ENCODE results near the gene OSBPL9.

The OSBPL9 gene

DNA sequence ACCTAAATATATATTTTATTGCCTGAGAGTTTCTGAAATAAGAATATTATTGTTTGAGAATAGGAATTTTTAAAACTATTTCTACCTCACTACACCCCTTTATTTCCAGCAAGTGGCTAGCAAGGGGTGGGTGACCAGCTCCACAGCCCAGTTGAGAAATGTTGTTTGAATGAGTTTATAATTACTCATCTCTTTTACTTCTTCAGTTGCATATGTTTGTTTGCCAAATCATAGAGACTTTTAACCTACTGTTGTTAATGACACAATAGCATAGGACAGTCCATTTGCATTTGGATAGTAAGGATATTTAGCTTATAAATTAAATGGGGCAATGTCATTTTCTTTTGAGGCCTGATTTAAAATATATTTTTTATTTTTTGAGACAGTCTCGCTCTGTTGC, 133.8 kb downstream of the OSBPL9 start:
- Histone ChIP-seq H3K4me1 (ENCODE audit: insufficient read depth, low read length) (no peaks in the 10 kb centered on the region), H3K9ac (ENCODE audit: low read depth, low read length) (no peak overlapping the region), H3K4me3 (ENCODE audit: low read length) (no peak overlapping the region), H3K36me3 (ENCODE audit: insufficient read depth, low read depth, low read length) (peaks cover 32% of the 10 kb centered on the region), H3K27me3 (ENCODE audit: insufficient read depth, low read length) (no peaks in the 10 kb centered on the region), H3K27ac (ENCODE audit: low read length) (no peak overlapping the region), H3K9me3 (ENCODE audit: insufficient read depth, low read depth, low read length) (no peaks in the 10 kb centered on the region)

DNA sequence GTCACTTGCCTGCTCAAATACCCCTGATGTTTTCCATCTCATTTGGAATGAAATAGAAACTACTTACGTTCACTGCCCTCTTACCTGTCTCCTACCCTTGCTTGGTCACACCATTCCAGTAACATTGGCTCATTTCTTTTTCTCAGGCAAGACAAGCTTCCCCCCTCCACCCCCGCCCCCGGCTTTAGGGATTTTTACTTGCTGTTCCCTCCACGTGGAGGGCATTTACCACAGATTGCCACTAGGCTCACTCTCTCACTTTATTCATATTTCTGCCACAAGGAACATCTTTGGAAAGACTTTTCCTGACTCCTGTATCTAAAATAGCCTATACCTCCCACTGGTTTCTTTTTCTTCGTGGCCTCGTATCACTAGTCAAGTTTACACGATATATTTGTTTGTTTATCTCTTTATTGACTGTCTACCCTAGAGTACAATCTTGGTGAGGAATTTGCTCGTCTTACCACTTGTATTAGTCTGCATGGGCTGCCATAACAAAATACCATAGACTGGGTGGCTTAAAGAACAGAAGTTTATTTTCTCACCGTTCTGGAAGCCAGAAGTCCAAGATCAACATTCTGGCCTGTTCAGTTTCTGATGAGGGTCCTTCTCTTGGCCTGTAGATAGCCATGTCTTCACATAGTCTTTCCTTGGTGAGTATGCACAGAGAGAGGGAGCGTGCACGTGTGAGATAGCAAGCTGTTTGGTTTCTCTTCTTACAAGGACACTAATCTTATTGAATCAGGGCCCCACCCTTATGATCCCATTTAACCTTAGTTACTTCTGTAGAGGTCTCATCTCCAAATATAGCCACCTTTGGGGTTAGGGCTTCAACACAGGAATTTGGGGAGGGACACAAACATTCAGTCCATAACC, 135.4 kb downstream of the OSBPL9 start:
- Histone ChIP-seq H3K27me3 (ENCODE audit: insufficient read depth, low read length) (no peaks in the 10 kb centered on the region), H3K36me3 (ENCODE audit: insufficient read depth, low read depth, low read length) (peaks cover 34% of the 10 kb centered on the region), H3K4me3 (ENCODE audit: low read length) (no peak overlapping the region), H3K9me3 (ENCODE audit: insufficient read depth, low read depth, low read length) (no peaks in the 10 kb centered on the region), H3K27ac (ENCODE audit: low read length) (no peak overlapping the region), H3K4me1 (ENCODE audit: insufficient read depth, low read length) (no peaks in the 10 kb centered on the region), H3K9ac (ENCODE audit: low read depth, low read length) (no peak overlapping the region)

DNA sequence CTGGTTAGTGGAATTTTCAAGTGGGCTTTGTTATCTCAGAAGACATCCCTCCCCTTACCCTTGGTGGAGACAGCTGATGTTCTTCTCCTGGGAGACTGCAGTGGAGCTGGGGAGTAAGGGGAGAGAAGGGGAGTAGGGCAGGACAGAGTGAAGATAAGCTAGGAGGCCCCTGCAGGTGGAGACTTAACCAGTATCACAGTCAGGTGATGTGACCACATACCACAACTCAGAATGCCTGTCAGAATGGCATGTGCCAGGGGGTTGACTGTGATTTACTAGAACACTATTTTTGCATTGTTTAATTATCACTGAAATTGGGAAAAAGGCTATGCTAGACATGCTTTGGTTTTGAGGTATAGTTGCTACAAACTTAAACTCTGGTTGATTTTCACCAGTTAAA, 137.1 kb downstream of the OSBPL9 start:
- Histone ChIP-seq H3K9ac (ENCODE audit: low read depth, low read length) (no peak overlapping the region), H3K4me1 (ENCODE audit: insufficient read depth, low read length) (no peaks in the 10 kb centered on the region), H3K36me3 (ENCODE audit: insufficient read depth, low read depth, low read length) (peaks cover 34% of the 10 kb centered on the region), H3K27me3 (ENCODE audit: insufficient read depth, low read length) (no peaks in the 10 kb centered on the region), H3K27ac (ENCODE audit: low read length) (no peak overlapping the region), H3K9me3 (ENCODE audit: insufficient read depth, low read depth, low read length) (no peaks in the 10 kb centered on the region), H3K4me3 (ENCODE audit: low read length) (no peak overlapping the region)

GRCh38 chr1:51754666-51755065, 137.8 kb downstream of the OSBPL9 start:
- no peaks in the 10 kb centered on the region for H3K27me3 ChIP-seq (ENCODE audit: insufficient read depth, low read length)
- H3K9ac ChIP-seq (ENCODE audit: low read depth, low read length): no peak overlapping the region
- H3K9me3 ChIP-seq (ENCODE audit: insufficient read depth, low read depth, low read length): no peaks in the 10 kb centered on the region
- H3K4me1 ChIP-seq (ENCODE audit: insufficient read depth, low read length): no peaks in the 10 kb centered on the region
- H3K4me3 ChIP-seq (ENCODE audit: low read length): no peak overlapping the region
- no peak overlapping the region for H3K27ac ChIP-seq (ENCODE audit: low read length)
- H3K36me3 ChIP-seq (ENCODE audit: insufficient read depth, low read depth, low read length): peaks cover 29% of the 10 kb centered on the region

DNA sequence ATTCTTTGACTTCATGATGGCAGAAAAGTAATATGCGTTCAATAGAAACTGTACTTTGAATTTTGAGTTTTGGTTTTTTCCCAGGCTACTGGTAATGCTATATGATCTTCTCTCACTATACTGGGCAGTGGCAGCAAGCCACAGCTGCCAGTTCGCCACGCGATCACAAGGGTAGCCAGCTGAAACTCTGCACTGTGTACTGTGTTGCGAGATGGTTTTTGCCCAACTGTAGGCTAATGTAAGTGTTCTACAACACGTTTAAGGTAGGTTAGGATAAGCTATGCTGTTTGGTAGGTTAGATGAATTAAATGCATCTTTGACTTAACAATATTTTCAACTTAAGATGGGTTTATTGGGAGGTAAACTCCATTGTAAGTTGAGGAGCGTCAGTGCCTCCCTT, 138.5 kb downstream of the OSBPL9 start:
- no peaks in the 10 kb centered on the region for H3K4me1 ChIP-seq (ENCODE audit: insufficient read depth, low read length)
- H3K27me3 ChIP-seq (ENCODE audit: insufficient read depth, low read length): no peaks in the 10 kb centered on the region
- H3K4me3 ChIP-seq (ENCODE audit: low read length): no peak overlapping the region
- H3K9ac ChIP-seq (ENCODE audit: low read depth, low read length): no peak overlapping the region
- H3K36me3 ChIP-seq (ENCODE audit: insufficient read depth, low read depth, low read length): peaks cover 29% of the 10 kb centered on the region
- H3K9me3 ChIP-seq (ENCODE audit: insufficient read depth, low read depth, low read length): no peaks in the 10 kb centered on the region
- H3K27ac ChIP-seq (ENCODE audit: low read length): no peak overlapping the region

DNA sequence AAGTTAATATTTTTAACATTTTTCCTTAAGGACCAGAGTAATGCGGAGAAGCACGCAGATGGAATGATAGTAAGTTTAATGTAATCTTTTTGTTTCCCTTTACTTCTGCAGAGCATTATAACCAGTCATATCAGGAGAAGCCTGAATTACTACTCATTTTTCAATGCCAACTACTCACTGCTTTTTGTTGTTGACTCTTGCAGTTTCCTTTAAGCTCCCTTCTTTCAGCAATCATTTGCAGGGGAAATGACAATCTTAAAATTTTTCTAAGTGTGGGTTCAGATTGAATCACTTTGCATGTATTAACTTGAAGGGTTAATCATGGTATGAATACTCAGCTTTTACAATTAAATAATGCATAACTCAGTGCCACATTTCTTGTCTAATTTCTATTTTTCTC, 139.4 kb downstream of the OSBPL9 start:
- Histone ChIP-seq H3K9me3 (ENCODE audit: insufficient read depth, low read depth, low read length) (no peaks in the 10 kb centered on the region), H3K36me3 (ENCODE audit: insufficient read depth, low read depth, low read length) (peaks cover 27% of the 10 kb centered on the region), H3K27ac (ENCODE audit: low read length) (no peak overlapping the region), H3K4me3 (ENCODE audit: low read length) (no peak overlapping the region), H3K27me3 (ENCODE audit: insufficient read depth, low read length) (no peaks in the 10 kb centered on the region), H3K4me1 (ENCODE audit: insufficient read depth, low read length) (no peaks in the 10 kb centered on the region), H3K9ac (ENCODE audit: low read depth, low read length) (no peak overlapping the region)

DNA sequence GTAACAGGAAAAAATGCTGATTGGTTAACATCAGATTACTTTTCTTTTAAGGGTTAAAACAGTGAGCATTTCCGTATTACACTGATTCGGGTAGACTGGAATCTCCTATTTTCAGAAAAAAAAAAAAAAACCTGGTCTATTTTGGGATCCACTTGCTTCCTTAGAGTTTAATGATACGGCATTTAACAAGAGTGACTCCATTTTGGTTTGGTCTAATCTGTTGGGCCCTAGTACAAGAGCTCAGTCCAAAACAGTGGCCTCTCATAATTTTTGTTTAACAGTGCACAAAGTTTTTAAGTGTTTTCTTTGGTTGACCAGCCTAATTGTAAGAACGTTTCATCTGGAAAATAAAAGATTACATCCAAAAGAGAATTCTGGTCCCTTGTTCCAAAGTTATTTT, 141.4 kb downstream of the OSBPL9 start:
- no peaks in the 10 kb centered on the region for H3K4me1 ChIP-seq (ENCODE audit: insufficient read depth, low read length)
- peaks cover 24% of the 10 kb centered on the region for H3K36me3 ChIP-seq (ENCODE audit: insufficient read depth, low read depth, low read length)
- H3K9me3 ChIP-seq (ENCODE audit: insufficient read depth, low read depth, low read length): no peaks in the 10 kb centered on the region
- no peak overlapping the region for H3K9ac ChIP-seq (ENCODE audit: low read depth, low read length)
- no peak overlapping the region for H3K27ac ChIP-seq (ENCODE audit: low read length)
- no peak overlapping the region for H3K4me3 ChIP-seq (ENCODE audit: low read length)
- H3K27me3 ChIP-seq (ENCODE audit: insufficient read depth, low read length): no peaks in the 10 kb centered on the region

DNA sequence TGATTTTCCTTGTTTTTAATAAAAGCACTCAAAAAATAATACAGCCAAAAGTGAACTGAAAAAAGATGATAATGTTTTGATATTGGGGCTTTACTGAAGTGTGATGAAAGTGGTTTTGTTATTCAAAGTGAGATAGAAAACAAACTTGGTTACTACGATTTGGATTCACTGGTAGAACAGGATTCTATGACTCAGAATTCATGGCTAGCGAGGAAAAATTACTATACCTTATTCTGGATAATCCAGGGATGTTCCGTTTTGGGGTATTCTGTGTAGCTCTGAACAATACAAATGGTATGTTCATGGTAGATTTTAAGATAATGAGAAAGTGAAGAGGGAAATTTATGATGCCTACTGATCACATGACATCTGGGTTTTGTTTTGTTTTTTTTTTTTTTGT, 144.0 kb downstream of the OSBPL9 start:
- Histone ChIP-seq H3K9ac (ENCODE audit: low read depth, low read length) (no peak overlapping the region), H3K4me1 (ENCODE audit: insufficient read depth, low read length) (no peaks in the 10 kb centered on the region), H3K9me3 (ENCODE audit: insufficient read depth, low read depth, low read length) (no peaks in the 10 kb centered on the region), H3K27ac (ENCODE audit: low read length) (no peak overlapping the region), H3K27me3 (ENCODE audit: insufficient read depth, low read length) (no peaks in the 10 kb centered on the region), H3K4me3 (ENCODE audit: low read length) (no peak overlapping the region), H3K36me3 (ENCODE audit: insufficient read depth, low read depth, low read length) (peaks cover 33% of the 10 kb centered on the region)

DNA sequence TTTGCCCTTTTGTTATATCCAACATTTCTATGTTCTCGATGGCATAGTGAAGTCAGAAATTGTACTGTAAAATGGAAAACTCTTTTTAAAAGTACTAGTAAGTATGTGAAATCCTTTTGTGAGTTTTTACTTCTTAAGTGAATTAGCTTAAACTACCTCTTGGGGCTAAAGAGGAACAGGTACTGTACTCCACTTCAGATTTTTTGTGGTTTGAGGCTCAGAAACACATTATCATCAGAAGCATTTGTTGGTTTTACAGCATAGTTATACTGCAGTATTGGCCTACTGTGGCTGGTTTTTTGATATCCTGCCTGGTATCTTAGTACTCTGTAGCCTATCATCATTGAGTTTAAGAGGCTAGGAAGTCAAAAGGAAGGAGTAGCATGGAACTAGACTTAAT, 144.5 kb downstream of the OSBPL9 start:
- Histone ChIP-seq H3K27ac (ENCODE audit: low read length) (no peak overlapping the region), H3K4me3 (ENCODE audit: low read length) (no peak overlapping the region), H3K36me3 (ENCODE audit: insufficient read depth, low read depth, low read length) (peaks cover 33% of the 10 kb centered on the region), H3K4me1 (ENCODE audit: insufficient read depth, low read length) (no peaks in the 10 kb centered on the region), H3K9ac (ENCODE audit: low read depth, low read length) (no peak overlapping the region), H3K27me3 (ENCODE audit: insufficient read depth, low read length) (no peaks in the 10 kb centered on the region), H3K9me3 (ENCODE audit: insufficient read depth, low read depth, low read length) (no peaks in the 10 kb centered on the region)

GRCh38 chr1:51768971-51769588, 152.2 kb downstream of the OSBPL9 start:
- Histone ChIP-seq H3K4me1 (ENCODE audit: insufficient read depth, low read length) (no peaks in the 10 kb centered on the region), H3K9ac (ENCODE audit: low read depth, low read length) (no peak overlapping the region), H3K36me3 (ENCODE audit: insufficient read depth, low read depth, low read length) (peaks cover 65% of the 10 kb centered on the region), H3K27me3 (ENCODE audit: insufficient read depth, low read length) (no peaks in the 10 kb centered on the region), H3K27ac (ENCODE audit: low read length) (no peak overlapping the region), H3K4me3 (ENCODE audit: low read length) (no peak overlapping the region), H3K9me3 (ENCODE audit: insufficient read depth, low read depth, low read length) (no peaks in the 10 kb centered on the region)

DNA sequence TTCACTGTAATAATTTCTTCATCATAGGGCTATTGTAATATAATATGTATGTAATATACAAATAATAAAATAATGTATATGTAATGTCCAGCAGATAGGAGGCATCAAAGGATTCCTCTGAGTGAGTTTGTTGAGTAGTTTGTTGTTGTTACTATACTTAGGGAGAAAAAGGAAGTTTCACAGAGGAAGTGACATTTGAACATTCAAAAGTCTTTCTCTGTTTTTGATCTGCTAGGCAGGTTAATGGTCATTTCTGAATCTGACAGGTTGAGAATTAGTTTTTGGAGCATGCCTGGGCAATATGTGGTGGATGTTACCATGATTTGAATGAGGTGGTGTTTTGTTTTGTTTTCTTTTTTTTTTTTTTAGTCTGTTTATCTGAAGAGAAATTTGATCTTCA, 159.5 kb downstream of the OSBPL9 start:
- Histone ChIP-seq H3K9me3 (ENCODE audit: insufficient read depth, low read depth, low read length) (no peaks in the 10 kb centered on the region), H3K4me3 (ENCODE audit: low read length) (no peak overlapping the region), H3K27ac (ENCODE audit: low read length) (no peak overlapping the region), H3K4me1 (ENCODE audit: insufficient read depth, low read length) (no peaks in the 10 kb centered on the region), H3K9ac (ENCODE audit: low read depth, low read length) (no peak overlapping the region), H3K27me3 (ENCODE audit: insufficient read depth, low read length) (no peaks in the 10 kb centered on the region), H3K36me3 (ENCODE audit: insufficient read depth, low read depth, low read length) (peaks cover 67% of the 10 kb centered on the region)

GRCh38 chr1:51780927-51781326, 164.0 kb downstream of the OSBPL9 start:
- peaks cover 74% of the 10 kb centered on the region for H3K36me3 ChIP-seq (ENCODE audit: insufficient read depth, low read depth, low read length)
- no peaks in the 10 kb centered on the region for H3K9me3 ChIP-seq (ENCODE audit: insufficient read depth, low read depth, low read length)

More at GRCh38 chr1:51780927-51781326, 164.0 kb downstream of the OSBPL9 start:
- H3K4me3 ChIP-seq (ENCODE audit: low read length): no peak overlapping the region
- no peak overlapping the region for H3K9ac ChIP-seq (ENCODE audit: low read depth, low read length)
- no peaks in the 10 kb centered on the region for H3K4me1 ChIP-seq (ENCODE audit: insufficient read depth, low read length)
- no peak overlapping the region for H3K27ac ChIP-seq (ENCODE audit: low read length)
- H3K27me3 ChIP-seq (ENCODE audit: insufficient read depth, low read length): no peaks in the 10 kb centered on the region
